Epidermal melanocyte (primary cell): Measurements from ENCODE around the gene SPATA2.
A peak's percentile ranks its signal among the peaks of the same experiment; 100 is the strongest.

ENCODE experiments used
- DNase-seq: peaks from one replicate; pipeline ENCODE4 v3.0.0; 2011; ENCODE audit warnings: low spot score; ENCODE audit not compliant: insufficient read length

Gene SPATA2

DNA sequence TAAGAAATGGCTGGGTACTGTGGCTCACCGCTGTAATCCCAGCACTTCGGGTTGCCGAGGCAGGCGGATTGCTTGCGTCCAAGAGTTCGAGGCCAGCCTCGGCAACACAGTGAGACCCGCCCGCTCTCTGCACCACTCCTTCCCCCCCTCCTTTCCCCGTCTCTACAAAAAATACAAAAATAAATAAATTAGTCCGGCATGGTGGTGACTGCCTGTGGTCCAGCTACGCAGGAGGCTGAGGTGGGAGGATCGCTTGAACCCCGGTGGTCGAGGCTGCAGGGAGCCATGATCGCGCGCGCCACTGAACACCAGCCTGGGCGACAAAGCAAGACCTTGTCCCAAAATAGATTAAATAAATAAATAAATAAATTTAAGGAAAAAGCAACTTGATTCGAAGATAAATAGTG lies 20.4 kb upstream of the SPATA2 start:
- no peak for DNase-seq

DNA sequence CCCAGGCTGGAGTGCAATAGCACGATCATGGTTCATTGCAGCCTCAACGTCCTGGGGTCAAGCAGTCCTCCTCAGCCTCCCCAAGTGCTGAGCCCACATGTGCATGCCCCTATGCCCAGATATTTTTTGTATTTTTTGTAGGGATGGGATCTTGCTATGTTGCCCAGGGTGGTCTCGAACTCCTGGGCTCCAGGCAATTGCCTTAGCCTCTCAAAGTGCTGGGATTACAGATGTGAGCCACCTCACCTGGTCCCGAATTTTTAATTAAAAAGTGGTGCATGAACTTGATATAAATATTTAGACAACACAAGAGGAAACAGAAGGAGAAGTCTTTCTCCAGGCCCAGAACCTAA lies 13.8 kb upstream of the SPATA2 start:
- DNase-seq, result no peak

DNA sequence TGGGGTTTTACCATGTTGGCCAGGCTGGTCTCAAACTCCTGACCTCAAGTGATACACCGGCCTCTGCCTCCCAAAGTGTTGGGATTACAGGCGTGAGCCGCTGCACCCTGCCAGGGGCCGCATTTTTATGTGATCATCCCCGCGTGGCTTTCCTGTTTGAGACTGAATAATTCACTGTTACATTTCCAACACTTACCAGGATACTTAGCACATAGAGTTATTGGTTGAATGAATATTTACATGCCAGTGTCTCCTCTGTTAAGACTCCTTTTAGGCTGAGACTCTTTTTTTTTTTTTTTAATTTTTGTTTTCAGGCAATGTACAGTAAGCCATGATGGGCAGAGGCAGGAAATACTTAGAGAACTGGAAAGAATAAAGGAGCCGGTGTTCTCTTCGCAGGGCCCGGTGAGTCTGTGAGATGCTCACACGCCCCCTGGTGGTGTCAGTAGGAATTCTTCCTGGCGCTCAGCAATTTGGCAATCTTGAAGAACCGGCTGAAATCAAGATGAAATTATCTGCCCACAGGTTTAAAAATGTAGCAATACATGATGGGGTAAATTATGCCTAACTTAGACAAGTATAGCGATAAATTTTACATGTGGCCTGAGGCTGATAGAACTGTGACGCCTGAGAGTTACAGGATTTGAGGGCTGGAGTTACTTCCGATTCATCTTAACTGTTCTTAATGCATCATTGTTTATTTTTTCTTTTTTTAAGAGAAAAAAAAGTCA lies 13.2 kb upstream of the SPATA2 start:
- DNase-seq, result peak; percentile 96

DNA sequence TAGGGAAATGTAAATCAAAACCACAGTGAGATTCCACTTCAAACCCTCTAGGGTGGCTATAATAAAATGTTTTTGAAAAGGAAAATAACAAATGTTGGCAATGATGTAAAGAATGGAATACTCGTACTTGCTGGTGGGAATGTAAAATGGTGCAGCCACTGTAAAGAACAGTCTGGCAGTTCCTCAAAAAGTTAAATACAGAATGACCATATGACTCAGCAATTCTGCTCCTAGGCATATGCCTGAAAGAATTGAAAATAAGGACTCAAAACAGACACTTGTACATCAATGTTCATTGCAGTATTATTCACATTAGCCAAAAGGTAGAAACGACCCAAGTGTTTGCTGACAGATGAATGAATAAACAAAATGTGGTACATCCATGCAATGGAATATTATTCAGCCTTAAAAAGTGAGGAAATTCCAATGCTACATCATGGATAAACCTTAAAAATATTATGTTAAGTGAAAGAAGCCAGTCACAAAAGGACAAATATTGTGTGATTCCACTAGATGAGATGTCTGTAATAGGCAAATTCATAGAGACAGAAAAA lies 10.6 kb upstream of the SPATA2 start:
- DNase-seq, result no peak

DNA sequence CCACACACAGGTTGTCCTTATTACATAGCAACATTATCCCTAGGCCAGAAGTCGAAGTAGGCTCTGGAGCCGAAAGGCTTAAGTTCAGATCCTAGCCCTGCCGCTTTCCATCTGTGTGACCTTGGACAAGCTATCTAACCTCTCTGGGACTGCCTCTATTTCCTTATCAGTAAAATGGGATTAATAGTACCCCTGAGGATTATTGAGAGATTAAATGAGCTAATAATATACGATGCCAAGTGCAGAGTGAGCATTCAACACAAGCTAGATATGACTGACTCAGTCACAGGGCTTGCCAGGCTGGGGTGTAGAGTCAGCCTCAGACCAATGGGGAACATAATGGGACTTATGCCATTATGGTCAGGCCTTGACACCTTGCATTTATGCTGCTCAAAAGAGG lies 8.9 kb upstream of the SPATA2 start:
- no peak for DNase-seq

DNA sequence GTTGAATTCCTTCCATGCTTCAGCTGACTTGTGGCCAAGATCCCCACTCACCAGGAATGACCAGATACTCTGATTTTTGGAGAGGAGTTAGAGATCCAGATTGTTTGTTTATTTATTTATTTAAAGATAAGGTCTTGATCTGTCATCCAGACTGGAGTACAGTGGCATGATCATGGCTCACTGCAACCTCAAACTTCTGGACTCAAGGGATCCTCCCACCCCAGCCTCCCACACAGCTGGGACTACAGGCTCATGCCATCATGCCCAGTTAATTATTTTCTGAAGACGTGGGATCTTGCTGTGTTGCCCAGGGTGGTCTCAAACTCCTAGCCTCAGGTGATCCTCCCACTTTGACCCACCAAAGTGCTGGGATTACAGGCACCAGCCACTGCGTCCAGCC lies 4.1 kb upstream of the SPATA2 start:
- no peak for DNase-seq

DNA sequence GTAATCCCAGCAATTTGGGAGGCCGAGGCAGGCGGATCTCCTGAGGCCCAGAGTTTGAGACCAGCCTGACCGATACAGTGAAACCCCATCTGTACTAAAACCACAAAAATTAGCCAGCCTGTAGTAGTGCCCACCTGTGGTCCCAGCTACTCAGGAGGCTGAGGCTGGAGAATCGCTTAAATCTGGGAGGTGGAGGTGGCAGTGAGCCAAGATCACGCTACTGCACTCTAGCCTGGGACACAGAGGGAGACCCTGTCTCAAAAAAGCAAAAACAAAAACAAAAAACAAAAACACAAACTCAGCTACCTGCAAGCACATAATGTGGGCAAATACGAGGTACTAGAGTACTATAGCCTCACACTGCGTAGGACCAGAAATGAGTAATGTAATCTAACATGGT lies 3.7 kb upstream of the SPATA2 start:
- no peak for DNase-seq

DNA sequence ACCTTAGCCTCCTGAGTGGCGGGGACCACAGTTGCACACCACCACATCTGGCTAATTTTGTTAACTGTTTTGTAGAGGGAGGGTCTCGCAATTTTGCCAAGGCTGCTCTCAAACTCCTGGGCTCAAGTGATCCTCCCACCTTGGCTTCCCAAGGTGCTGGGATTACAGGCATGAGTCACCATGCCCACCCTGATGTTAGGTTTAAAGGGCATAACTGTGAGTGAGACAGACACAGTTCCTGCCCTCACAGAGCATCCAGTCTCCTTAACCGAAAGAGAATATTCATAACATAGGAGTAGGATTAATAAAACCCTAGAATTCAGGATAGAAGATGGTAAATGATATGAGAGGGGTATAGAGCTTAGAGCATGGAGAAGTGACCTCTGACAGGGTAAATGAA lies 3.1 kb upstream of the SPATA2 start:
- DNase-seq, result no peak

DNA sequence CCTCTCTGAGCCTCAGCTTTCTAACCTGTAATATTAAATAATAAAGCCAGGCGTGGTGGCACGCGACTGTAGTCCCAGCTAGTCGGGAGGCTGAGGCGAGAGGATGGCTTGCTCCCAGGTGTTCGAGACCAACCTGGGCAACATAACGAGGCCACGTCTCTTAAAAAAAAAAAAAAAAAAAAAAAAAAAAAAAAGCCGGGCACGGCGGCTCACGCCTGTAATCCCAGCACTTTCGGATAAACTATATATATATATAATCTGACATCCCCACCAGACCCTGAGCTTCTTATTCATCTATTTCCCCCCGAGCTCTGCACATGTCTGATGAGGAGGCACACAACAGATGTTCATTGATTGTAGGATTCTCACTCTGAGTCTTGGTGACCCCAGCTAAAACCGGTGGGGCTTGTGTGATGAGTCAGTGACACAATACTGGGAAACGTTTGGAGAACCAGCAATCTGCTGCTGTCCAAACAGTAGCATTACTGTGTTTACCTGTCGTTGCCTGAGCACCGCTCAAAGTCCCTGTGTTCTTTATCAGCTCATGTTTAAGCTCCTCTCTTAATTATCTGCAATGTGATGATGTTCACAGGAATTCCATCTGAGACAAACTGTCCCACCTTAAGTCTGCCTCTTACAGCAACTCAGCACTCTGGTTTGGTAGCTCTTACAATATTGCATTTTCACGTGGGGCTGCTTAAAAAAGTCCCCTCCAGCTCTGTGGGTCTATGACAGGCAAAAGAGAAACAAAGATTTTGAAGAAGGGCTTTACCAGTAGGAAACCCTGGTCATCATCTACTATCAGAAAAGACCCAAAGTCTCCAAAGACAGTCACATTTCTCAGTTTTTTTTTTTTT lies 1.0 kb upstream of the SPATA2 start:
- DNase-seq, result no peak

DNA sequence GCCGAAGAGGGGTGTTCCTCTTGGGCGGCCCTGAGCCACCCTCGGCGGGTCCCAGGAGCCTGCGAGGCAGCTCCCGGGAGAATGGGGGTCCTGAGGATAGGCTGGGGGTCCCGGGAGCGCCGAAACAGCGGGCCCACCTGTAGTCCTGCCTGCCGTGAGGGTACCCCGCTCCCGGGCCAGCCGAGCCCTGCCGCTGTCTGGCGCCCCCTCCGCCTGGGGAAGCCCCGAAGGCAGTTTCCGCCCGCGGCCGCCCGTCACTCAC lies 280 bp downstream of the SPATA2 start:
- DNase-seq, result no peak

DNA sequence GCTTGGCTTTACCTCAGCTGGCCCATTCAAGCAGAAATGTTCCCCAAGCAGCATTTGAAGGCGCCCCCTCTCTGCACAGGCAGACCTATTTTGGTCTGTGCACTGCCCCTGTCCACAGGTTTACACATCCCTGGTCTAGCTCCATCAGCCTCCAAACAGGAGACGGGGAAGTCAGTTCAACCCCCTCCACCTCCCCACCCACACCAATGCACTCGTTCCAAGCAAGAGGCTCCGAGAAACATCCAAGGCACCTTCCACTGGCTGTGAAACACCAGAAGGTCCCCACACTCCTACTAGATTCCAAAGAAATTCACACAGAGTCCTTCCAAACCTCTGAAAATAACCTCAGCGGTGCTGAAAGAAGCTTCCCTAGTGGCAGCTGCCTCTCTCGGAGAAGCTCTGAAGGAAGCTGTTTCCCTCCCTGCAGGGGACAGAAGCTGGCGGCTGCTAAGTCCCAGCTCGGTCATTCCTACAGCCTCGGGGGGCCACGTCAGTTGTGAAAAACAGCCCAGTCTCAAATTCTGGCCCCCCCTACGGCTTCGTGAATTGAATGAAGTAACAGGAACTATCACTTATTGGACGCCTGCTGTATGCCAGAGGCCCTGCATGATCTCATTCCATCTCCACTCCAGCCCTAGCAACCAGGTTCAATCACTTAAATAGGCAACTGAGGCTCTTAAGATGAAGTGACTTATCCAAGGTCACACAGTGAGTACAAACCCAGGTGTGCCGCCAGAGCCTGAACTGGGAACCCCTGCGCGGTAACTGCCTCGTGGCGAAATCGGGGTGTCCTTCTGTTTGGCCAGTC lies 815 bp downstream of the SPATA2 start:
- DNase-seq, result no peak

DNA sequence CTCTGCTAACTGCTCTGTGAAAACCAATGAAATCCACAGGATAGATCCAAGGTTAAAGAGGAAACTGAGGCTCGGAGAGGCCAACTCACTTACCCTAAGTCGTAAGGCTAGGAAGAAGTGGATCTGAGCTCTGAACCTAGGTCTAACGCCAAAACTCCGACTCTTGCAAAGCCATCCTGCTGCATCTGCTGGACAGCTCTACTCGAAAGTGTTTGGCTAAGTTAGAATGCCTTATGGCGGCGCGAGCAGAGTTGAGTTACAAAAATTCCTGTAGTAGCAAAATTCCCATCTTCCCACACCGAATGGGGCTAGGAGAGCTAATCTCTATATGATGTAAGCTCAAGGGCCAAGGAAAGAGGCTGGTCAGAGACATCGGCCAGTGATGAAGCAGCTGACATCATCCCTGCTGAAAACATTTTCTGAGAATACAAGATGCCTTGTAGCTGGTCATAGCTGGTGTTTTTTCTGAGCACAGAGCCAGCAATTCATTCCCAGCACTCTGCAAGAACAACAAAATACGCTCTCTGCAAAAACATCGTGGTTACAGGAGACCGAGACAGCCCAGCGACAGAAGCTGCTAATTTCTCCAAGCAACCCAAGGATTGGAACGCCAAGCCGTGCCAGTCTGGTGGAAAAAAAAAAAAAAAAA lies 1.8 kb downstream of the SPATA2 start:
- no peak for DNase-seq

DNA sequence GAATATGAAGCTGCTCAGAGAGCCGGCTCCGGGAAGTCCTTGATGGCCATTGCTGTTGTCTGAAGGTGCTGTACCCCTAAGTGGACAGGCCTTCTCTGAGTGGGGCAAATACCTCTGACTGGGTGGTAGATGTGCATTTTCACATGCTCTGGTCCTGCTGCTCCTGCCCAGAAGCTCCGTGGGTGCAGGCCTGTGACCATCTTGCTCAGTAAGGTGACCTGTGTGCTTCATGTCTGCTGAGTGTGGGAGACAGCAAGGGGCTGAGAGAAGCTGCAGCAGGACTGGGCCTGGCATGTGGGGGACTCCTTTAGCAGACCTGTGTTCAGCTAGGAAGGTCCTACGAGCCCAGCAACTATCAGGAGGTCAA lies 5.0 kb downstream of the SPATA2 start:
- no peak for DNase-seq

DNA sequence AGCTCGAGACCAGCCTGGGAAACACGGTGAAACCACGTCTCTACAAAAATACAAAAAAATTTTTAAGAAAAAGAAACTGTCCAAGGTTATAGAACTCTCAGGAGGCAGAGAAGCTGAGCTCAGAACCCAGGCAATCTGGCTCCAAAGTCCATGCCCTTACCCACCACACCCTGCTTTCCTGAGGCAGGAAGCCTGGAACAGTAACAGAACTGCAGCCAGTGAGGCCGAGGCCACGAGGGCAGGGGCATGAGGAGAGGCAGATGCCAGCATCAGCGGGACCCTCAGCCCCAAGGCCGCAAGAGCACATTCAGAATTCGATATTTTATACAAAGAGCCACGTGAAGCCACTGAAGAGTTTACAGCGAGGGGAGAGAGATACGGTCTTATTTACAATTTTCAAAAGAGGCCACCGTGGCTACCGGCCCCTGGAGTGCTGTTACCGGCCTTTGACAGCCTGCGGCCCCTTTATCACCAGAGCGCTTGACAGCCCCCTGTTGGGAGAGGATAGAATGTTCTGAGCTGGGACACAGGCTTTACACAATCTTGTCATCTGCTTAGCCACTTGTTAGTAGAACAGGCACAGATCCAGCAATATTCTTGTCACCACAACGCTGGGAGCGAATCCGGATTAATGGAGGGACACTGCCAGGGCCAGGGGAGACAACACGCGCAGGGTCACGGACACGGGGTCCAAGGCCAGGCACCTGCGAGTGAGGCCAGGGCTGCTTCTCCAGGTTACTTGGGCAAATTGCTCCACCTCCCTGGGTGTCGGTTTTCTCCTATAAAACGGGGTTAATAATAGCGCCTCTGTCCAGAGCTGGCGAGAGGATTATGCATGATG lies 5.6 kb downstream of the SPATA2 start:
- no peak for DNase-seq

DNA sequence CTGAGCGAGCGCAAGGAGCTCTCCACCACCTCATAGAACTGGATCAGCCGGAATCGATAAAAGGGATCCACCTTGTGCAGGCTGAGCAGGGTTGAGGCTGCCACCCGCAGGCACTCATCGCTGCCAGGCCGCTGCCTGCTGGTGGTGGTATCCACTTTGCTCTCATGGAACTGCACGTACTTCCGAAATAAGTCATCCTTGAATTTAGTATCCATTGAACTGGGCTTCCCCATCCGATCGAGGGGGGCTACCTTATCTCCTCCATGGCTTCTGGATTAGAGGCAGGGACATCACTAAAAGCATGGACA lies 7.1 kb downstream of the SPATA2 start:
- no peak for DNase-seq

DNA sequence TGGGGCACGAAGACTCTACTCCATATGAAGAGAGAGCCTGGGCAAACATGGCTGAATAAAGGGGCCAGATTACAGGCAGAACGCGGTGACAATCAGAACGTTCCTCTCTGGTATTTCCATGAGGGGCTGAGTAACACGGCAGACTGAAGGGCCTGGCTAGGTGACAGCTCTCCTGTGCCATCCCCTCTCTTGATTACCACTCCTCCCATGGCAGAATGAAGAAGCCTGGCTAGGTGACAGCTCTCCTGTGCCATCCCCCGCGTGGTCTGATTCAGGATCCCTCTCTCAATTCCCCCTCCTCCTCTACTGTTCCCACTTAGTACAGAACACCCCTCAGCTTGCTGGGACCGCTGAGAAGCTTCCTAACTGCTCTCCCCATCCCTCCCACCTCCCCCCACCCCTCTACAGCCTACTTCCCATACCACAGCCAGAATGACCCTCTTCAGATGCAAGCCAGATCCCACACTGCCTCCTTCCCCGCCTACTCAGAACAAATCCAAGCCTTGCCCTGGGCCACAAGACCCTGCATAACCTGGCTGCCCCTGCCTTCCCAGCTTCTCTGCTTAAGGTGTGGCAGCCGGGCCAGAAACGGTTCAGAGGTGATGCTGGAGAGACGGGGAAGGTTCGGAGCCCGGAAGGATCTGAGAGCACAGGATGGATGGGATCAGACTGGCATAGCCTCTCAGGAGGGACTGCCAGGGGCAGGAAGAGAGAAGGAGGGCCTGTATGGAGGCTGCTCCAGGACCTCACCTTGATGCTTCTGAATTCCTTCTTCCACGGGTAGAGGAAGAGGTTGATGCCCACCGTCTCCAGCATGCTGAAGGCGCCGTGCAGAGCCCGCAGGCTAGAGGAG lies 7.7 kb downstream of the SPATA2 start:
- DNase-seq, result no peak

DNA sequence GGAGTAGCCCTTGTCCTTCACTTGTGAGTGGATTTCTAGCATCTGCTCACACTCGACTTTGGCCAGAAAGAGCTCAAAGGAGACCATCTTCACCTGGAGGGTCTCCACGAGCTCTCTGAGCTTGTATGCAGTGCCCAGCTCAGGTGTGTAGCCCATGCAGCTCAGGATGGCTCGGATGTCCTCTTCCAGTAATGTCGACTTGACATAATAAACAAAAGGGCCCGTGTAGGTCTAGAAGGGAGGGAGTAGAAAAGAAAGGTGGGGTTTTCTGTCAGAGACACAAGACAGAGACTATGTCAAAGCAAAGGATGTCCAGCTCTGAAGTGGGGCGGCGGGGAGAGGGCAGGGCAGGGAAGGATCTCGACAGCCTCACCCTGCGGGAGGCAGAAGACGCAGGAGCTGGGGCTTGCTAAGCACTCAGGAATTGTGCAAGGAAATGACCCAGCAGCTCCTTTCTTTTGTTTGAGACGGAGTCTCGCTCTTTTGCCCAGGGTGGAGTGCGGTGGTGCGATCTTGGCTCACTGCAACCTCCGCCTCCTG lies 8.6 kb downstream of the SPATA2 start:
- no peak for DNase-seq

DNA sequence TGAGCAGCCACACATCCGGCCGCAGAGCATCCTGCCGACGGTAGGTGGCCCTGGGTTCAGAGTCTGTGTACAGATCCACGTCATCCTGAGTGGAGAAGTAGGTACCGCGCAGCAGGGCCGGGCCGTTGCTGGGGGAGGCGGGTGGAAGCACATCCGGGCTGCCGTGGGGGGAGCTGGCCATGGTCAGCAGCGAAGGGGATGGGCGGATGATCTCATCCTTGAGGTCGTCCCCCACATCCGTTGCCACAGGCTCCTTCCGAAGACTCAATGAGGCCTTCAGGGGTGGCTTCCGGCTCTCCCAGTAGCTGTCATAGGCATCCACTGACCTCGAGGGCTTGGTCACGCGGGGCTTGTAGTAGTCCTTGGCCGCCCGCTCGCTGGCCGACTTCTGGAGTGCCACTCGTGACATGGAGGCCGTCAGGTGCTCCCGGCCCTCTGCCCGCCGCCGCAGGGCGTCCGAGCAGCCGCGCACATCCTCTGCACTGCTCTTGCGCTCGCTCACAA lies 9.2 kb downstream of the SPATA2 start:
- no peak for DNase-seq

DNA sequence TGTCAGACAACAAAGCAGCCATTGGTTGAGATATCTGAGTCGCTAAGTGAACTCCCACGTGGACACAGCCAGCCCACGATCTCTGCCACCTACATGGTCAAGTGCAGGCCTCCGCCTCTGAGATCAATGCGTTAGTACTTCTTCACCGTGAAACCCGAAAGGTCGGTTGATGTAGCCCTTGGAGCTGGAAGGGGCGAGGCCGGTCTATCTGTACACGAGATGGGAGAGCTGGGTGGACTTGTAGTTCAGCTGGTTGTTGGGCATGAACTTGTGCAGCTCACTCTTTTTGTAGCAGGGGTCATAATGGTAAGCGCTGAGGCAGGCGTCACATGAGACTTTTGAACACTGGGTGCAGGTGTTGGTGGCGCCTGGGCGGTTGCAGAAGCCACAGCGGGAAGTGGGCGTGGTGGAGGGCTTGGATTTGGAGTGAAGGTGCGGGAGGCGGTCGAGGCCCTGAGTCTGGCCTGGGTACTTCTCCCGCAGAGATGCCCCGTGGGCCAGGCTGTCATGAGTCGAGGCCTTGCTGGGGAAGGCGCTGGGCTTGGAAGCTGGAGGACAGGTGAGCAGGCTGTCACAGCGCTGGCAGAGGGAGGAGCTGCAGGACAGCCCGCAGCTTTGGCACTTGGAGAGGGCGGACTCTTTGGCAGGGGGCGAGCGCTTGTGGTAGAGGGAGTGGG lies 9.8 kb downstream of the SPATA2 start:
- DNase-seq, result no peak
